ENCODE results near the gene ENAM.

DNA sequence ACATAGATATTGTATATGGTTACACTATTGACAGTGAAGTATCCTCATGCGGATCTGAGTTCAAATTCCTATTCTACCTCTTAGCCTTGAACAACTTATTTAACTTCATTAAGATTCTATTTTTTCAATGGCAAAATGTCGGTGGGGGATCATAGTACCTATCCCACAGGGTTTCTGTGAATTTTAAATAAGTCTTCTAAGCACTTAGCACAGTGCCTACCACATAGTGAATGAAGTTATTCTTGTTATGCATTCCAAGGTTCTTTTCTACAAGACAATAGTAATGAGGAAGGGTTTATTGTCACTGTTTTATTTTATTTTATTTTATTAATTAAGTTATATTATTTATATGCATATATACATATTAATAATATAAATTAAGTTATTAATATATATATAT, 8.8 kb upstream of the ENAM start:
- TF ChIP-seq, protein P1, sequence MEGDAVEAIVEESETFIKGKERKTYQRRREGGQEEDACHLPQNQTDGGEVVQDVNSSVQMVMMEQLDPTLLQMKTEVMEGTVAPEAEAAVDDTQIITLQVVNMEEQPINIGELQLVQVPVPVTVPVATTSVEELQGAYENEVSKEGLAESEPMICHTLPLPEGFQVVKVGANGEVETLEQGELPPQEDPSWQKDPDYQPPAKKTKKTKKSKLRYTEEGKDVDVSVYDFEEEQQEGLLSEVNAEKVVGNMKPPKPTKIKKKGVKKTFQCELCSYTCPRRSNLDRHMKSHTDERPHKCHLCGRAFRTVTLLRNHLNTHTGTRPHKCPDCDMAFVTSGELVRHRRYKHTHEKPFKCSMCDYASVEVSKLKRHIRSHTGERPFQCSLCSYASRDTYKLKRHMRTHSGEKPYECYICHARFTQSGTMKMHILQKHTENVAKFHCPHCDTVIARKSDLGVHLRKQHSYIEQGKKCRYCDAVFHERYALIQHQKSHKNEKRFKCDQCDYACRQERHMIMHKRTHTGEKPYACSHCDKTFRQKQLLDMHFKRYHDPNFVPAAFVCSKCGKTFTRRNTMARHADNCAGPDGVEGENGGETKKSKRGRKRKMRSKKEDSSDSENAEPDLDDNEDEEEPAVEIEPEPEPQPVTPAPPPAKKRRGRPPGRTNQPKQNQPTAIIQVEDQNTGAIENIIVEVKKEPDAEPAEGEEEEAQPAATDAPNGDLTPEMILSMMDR (IDR thresholded peaks at IDR 0.05 in 2 of 3, conservative IDR thresholded peaks at IDR 0.05 in 1 of 3; ENCODE audit: control insufficient read depth in 2 of 3, extremely low read depth in 1 of 3, insufficient read depth in 1 of 3, low read depth in 3 of 3, low read length in 3 of 3) = no peak
- TF ChIP-seq EZH2 (IDR thresholded peaks at IDR 0.05; ENCODE audit: borderline replicate concordance, control insufficient read depth, low read depth, low read length) (no peak), SMC3 (IDR thresholded peaks at IDR 0.05; ENCODE audit: borderline replicate concordance, low read length) (no peak), TARDBP (IDR thresholded peaks at IDR 0.05; ENCODE audit: borderline replicate concordance) (no peak), POLR2A (IDR thresholded peaks at IDR 0.05; ENCODE audit: low read depth, low read length) (no peak), POLR2AphosphoS2 (IDR thresholded peaks at IDR 0.05; ENCODE audit: low read depth, low read length) (no peak)
- TF ChIP-seq, protein P2, sequence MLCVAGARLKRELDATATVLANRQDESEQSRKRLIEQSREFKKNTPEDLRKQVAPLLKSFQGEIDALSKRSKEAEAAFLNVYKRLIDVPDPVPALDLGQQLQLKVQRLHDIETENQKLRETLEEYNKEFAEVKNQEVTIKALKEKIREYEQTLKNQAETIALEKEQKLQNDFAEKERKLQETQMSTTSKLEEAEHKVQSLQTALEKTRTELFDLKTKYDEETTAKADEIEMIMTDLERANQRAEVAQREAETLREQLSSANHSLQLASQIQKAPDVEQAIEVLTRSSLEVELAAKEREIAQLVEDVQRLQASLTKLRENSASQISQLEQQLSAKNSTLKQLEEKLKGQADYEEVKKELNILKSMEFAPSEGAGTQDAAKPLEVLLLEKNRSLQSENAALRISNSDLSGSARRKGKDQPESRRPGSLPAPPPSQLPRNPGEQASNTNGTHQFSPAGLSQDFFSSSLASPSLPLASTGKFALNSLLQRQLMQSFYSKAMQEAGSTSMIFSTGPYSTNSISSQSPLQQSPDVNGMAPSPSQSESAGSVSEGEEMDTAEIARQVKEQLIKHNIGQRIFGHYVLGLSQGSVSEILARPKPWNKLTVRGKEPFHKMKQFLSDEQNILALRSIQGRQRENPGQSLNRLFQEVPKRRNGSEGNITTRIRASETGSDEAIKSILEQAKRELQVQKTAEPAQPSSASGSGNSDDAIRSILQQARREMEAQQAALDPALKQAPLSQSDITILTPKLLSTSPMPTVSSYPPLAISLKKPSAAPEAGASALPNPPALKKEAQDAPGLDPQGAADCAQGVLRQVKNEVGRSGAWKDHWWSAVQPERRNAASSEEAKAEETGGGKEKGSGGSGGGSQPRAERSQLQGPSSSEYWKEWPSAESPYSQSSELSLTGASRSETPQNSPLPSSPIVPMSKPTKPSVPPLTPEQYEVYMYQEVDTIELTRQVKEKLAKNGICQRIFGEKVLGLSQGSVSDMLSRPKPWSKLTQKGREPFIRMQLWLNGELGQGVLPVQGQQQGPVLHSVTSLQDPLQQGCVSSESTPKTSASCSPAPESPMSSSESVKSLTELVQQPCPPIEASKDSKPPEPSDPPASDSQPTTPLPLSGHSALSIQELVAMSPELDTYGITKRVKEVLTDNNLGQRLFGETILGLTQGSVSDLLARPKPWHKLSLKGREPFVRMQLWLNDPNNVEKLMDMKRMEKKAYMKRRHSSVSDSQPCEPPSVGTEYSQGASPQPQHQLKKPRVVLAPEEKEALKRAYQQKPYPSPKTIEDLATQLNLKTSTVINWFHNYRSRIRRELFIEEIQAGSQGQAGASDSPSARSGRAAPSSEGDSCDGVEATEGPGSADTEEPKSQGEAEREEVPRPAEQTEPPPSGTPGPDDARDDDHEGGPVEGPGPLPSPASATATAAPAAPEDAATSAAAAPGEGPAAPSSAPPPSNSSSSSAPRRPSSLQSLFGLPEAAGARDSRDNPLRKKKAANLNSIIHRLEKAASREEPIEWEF (IDR thresholded peaks at IDR 0.05; ENCODE audit: insufficient replicate concordance, low read depth, low read length) = no peak

Measured in GM12878 (cell line).